ENCODE results near the gene MAGI2.

Gene MAGI2

GRCh38 chr7:78568690-78569089, 884.8 kb downstream of the MAGI2 start:
- TF ChIP-seq ZNF70 (CRISPR knock-in tag; IDR thresholded peaks at IDR 0.05), result no peak
- no peak for TF ChIP-seq ZFP30 (CRISPR knock-in tag; IDR thresholded peaks at IDR 0.05)
- no peak for TF ChIP-seq SNAI2 (CRISPR knock-in tag; IDR thresholded peaks at IDR 0.05)
- ATAC-seq, result no peak

DNA sequence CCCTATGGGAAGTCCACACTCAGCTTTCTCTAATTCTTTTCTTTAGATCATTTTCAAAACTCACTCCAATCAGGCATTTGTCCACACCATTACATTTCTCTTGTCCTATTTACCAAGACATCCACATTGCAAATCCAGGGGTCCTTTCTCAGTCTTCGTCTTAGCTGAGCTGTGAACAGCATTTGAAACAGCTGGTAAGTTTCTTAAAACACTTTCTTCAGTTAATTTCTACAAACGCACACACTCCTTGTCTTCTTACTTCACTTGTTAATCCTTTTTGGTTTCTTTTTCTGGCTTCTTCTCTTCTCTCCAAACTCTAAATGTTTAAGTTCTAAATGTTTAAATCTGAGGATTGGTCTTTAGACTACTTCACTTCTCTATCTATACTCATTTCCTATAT, 885.6 kb downstream of the MAGI2 start:
- ATAC-seq, result no peak
- TF ChIP-seq ZNF565 (CRISPR knock-in tag; conservative IDR thresholded peaks at IDR 0.05; ENCODE audit: low read depth), result no peak
- no peak for TF ChIP-seq ZC3H10 (CRISPR knock-in tag; IDR thresholded peaks at IDR 0.05)
- no peak for TF ChIP-seq ISL1 (CRISPR knock-in tag; IDR thresholded peaks at IDR 0.05)
- no peak for TF ChIP-seq OSR1 (CRISPR knock-in tag; IDR thresholded peaks at IDR 0.05)
- TF ChIP-seq CREB5 (CRISPR knock-in tag; IDR thresholded peaks at IDR 0.05; ENCODE audit: low read depth), result no peak
- TF ChIP-seq CSDC2 (CRISPR knock-in tag; IDR thresholded peaks at IDR 0.05), result no peak
- TF ChIP-seq, protein P1, sequence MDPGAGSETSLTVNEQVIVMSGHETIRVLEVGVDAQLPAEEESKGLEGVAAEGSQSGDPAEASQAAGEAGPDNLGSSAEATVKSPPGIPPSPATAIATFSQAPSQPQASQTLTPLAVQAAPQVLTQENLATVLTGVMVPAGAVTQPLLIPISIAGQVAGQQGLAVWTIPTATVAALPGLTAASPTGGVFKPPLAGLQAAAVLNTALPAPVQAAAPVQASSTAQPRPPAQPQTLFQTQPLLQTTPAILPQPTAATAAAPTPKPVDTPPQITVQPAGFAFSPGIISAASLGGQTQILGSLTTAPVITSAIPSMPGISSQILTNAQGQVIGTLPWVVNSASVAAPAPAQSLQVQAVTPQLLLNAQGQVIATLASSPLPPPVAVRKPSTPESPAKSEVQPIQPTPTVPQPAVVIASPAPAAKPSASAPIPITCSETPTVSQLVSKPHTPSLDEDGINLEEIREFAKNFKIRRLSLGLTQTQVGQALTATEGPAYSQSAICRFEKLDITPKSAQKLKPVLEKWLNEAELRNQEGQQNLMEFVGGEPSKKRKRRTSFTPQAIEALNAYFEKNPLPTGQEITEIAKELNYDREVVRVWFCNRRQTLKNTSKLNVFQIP (CRISPR knock-in tag; IDR thresholded peaks at IDR 0.05; ENCODE audit: borderline replicate concordance, low read depth), result no peak
- TF ChIP-seq ESRRG (CRISPR knock-in tag; IDR thresholded peaks at IDR 0.05), result no peak
- TF ChIP-seq RARB (CRISPR knock-in tag; IDR thresholded peaks at IDR 0.05), result no peak
- no peak for TF ChIP-seq ZFP3 (CRISPR knock-in tag; IDR thresholded peaks at IDR 0.05)
- no peak for TF ChIP-seq ZNF70 (CRISPR knock-in tag; IDR thresholded peaks at IDR 0.05)
- no peak for TF ChIP-seq ARNTL (CRISPR knock-in tag; IDR thresholded peaks at IDR 0.05; ENCODE audit: borderline replicate concordance, low read depth)
- TF ChIP-seq PPARA (CRISPR knock-in tag; IDR thresholded peaks at IDR 0.05; ENCODE audit: borderline replicate concordance), result no peak
- no peak for TF ChIP-seq TCF4 (CRISPR knock-in tag; IDR thresholded peaks at IDR 0.05; ENCODE audit: borderline replicate concordance)
- TF ChIP-seq ZFP30 (CRISPR knock-in tag; IDR thresholded peaks at IDR 0.05), result no peak
- TF ChIP-seq BACH2 (CRISPR knock-in tag; IDR thresholded peaks at IDR 0.05; ENCODE audit: borderline replicate concordance), result no peak

GRCh38 chr7:78565784-78566183, 887.7 kb downstream of the MAGI2 start:
- no peak for ATAC-seq
- TF ChIP-seq PPARA (CRISPR knock-in tag; IDR thresholded peaks at IDR 0.05; ENCODE audit: borderline replicate concordance) (no peak), OSR1 (CRISPR knock-in tag; IDR thresholded peaks at IDR 0.05) (no peak), PATZ1 (CRISPR knock-in tag; IDR thresholded peaks at IDR 0.05; ENCODE audit: borderline replicate concordance) (no peak), ESRRG (CRISPR knock-in tag; IDR thresholded peaks at IDR 0.05) (no peak), GLIS3 (CRISPR knock-in tag; IDR thresholded peaks at IDR 0.05) (no peak), ZNF565 (CRISPR knock-in tag; conservative IDR thresholded peaks at IDR 0.05; ENCODE audit: low read depth) (no peak), CREB5 (CRISPR knock-in tag; IDR thresholded peaks at IDR 0.05; ENCODE audit: low read depth) (no peak), ZFP3 (CRISPR knock-in tag; IDR thresholded peaks at IDR 0.05) (no peak), ZNF70 (CRISPR knock-in tag; IDR thresholded peaks at IDR 0.05) (no peak), ZNF8 (CRISPR knock-in tag; IDR thresholded peaks at IDR 0.05) (no peak)
- TF ChIP-seq, protein P2, sequence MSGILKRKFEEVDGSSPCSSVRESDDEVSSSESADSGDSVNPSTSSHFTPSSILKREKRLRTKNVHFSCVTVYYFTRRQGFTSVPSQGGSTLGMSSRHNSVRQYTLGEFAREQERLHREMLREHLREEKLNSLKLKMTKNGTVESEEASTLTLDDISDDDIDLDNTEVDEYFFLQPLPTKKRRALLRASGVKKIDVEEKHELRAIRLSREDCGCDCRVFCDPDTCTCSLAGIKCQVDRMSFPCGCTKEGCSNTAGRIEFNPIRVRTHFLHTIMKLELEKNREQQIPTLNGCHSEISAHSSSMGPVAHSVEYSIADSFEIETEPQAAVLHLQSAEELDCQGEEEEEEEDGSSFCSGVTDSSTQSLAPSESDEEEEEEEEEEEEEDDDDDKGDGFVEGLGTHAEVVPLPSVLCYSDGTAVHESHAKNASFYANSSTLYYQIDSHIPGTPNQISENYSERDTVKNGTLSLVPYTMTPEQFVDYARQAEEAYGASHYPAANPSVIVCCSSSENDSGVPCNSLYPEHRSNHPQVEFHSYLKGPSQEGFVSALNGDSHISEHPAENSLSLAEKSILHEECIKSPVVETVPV (CRISPR knock-in tag; IDR thresholded peaks at IDR 0.05), result no peak
- TF ChIP-seq, protein P3, sequence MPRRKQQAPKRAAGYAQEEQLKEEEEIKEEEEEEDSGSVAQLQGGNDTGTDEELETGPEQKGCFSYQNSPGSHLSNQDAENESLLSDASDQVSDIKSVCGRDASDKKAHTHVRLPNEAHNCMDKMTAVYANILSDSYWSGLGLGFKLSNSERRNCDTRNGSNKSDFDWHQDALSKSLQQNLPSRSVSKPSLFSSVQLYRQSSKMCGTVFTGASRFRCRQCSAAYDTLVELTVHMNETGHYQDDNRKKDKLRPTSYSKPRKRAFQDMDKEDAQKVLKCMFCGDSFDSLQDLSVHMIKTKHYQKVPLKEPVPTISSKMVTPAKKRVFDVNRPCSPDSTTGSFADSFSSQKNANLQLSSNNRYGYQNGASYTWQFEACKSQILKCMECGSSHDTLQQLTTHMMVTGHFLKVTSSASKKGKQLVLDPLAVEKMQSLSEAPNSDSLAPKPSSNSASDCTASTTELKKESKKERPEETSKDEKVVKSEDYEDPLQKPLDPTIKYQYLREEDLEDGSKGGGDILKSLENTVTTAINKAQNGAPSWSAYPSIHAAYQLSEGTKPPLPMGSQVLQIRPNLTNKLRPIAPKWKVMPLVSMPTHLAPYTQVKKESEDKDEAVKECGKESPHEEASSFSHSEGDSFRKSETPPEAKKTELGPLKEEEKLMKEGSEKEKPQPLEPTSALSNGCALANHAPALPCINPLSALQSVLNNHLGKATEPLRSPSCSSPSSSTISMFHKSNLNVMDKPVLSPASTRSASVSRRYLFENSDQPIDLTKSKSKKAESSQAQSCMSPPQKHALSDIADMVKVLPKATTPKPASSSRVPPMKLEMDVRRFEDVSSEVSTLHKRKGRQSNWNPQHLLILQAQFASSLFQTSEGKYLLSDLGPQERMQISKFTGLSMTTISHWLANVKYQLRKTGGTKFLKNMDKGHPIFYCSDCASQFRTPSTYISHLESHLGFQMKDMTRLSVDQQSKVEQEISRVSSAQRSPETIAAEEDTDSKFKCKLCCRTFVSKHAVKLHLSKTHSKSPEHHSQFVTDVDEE (CRISPR knock-in tag; IDR thresholded peaks at IDR 0.05), result no peak
- TF ChIP-seq, protein P1 (CRISPR knock-in tag; IDR thresholded peaks at IDR 0.05; ENCODE audit: borderline replicate concordance, low read depth), result no peak

Data from SK-N-SH treated with all-trans-retinoic acid at 6 μM for 48 hours (cell line).